ENCODE measurements around the gene PRAC1. TPM values are rescaled to one million over a fixed set of nuclear protein-coding genes. Genes with fewer than 3 reads are reported as not detected.

The PRAC1 gene
- total RNA-seq, 2 donors from 2014 or later = not detected

GRCh38 chr17:48759288-48759687, 37.0 kb upstream of the PRAC1 start:
- TF ChIP-seq, protein P1, sequence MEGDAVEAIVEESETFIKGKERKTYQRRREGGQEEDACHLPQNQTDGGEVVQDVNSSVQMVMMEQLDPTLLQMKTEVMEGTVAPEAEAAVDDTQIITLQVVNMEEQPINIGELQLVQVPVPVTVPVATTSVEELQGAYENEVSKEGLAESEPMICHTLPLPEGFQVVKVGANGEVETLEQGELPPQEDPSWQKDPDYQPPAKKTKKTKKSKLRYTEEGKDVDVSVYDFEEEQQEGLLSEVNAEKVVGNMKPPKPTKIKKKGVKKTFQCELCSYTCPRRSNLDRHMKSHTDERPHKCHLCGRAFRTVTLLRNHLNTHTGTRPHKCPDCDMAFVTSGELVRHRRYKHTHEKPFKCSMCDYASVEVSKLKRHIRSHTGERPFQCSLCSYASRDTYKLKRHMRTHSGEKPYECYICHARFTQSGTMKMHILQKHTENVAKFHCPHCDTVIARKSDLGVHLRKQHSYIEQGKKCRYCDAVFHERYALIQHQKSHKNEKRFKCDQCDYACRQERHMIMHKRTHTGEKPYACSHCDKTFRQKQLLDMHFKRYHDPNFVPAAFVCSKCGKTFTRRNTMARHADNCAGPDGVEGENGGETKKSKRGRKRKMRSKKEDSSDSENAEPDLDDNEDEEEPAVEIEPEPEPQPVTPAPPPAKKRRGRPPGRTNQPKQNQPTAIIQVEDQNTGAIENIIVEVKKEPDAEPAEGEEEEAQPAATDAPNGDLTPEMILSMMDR (conservative IDR thresholded peaks at IDR 0.05) = no peak
- peaks cover 100% of the 10 kb centered on the region for H3K27me3 ChIP-seq (ENCODE audit: control insufficient read depth, insufficient read depth, low read length, poor library complexity, severe bottlenecking)
- no peaks in the 10 kb centered on the region for H3K36me3 ChIP-seq (ENCODE audit: control insufficient read depth, insufficient read depth, low read length)
- H3K4me3 ChIP-seq (ENCODE audit: low read length) = no peak overlapping the region
- no peaks in the 10 kb centered on the region for H3K36me3 Mint-ChIP-seq (ENCODE audit: low read depth)
- no peak overlapping the region for H3K27ac ChIP-seq (ENCODE audit: low read depth, low read length)
- no peak for DNase-seq
- no peak overlapping the region for H3K27ac Mint-ChIP-seq
- peaks cover 99% of the 10 kb centered on the region for H3K27me3 Mint-ChIP-seq (ENCODE audit: insufficient read depth)
- H3K9me3 Mint-ChIP-seq = no peaks in the 10 kb centered on the region
- no peak overlapping the region for H3K9ac ChIP-seq (ENCODE audit: extremely low read depth, low read length, poor library complexity, severe bottlenecking)
- H3K4me1 Mint-ChIP-seq = peaks cover 2% of the 10 kb centered on the region
- H3K4me3 Mint-ChIP-seq = no peak overlapping the region
- no peaks in the 10 kb centered on the region for H3K4me1 ChIP-seq (ENCODE audit: control insufficient read depth, insufficient read depth, low read length)
- no peaks in the 10 kb centered on the region for H3K9me3 ChIP-seq (ENCODE audit: control insufficient read depth, low read length)

DNA sequence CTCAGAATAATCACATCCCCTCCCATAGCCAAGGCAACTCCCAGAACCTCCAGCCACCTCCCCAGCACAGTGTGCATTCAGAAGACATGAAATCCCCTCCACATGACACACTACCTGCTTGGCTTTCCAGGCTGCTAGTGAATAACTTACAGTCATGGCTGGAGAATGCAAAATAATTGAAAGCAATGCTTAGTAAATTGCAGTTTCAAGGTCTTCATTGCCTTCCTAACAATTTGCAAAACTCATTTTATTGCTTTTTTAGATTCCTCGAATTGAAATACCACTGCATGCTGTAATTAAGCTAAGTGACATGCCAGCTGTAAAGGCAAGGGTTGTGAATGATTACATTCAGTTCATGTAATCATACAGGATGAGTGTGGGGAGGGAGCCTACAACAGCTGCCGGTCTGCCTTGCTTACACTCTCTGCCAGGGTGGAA, 35.2 kb upstream of the PRAC1 start:
- H3K27ac ChIP-seq (ENCODE audit: low read depth, low read length) = no peak overlapping the region
- H3K4me3 ChIP-seq (ENCODE audit: low read length) = no peak overlapping the region
- H3K9ac ChIP-seq (ENCODE audit: extremely low read depth, low read length, poor library complexity, severe bottlenecking) = no peak overlapping the region
- Mint-ChIP-seq H3K9me3 (no peaks in the 10 kb centered on the region), H3K4me3 (no peak overlapping the region), H3K27me3 (ENCODE audit: insufficient read depth) (peaks cover 99% of the 10 kb centered on the region), H3K27ac (no peak overlapping the region), H3K4me1 (peaks cover 5% of the 10 kb centered on the region), H3K36me3 (ENCODE audit: low read depth) (no peaks in the 10 kb centered on the region)
- TF ChIP-seq, protein P1 (conservative IDR thresholded peaks at IDR 0.05) = no peak
- no peaks in the 10 kb centered on the region for H3K36me3 ChIP-seq (ENCODE audit: control insufficient read depth, insufficient read depth, low read length)
- H3K9me3 ChIP-seq (ENCODE audit: control insufficient read depth, low read length) = no peaks in the 10 kb centered on the region
- DNase-seq = no peak
- 72% methylated on average over 2 of the region's 2 CpGs; no CpG with 5 or more reads in 1 of the 2 experiments for WGBS, 2 experiments (ENCODE audit: insufficient coverage in 1 of 2, insufficient read length in 1 of 2)
- peaks cover 100% of the 10 kb centered on the region for H3K27me3 ChIP-seq (ENCODE audit: control insufficient read depth, insufficient read depth, low read length, poor library complexity, severe bottlenecking)
- H3K4me1 ChIP-seq (ENCODE audit: control insufficient read depth, insufficient read depth, low read length) = no peaks in the 10 kb centered on the region

- TF ChIP-seq, protein P1 (conservative IDR thresholded peaks at IDR 0.05) = no peak
Measured at GRCh38 chr17:48756830-48757251, 34.5 kb upstream of the PRAC1 start.

More at GRCh38 chr17:48756830-48757251, 34.5 kb upstream of the PRAC1 start:
- DNase-seq = no peak
- Mint-ChIP-seq H3K9me3 (no peaks in the 10 kb centered on the region), H3K27ac (no peak overlapping the region), H3K27me3 (ENCODE audit: insufficient read depth) (peaks cover 99% of the 10 kb centered on the region), H3K4me1 (peaks cover 5% of the 10 kb centered on the region), H3K36me3 (ENCODE audit: low read depth) (no peaks in the 10 kb centered on the region), H3K4me3 (no peak overlapping the region)
- Histone ChIP-seq H3K4me1 (ENCODE audit: control insufficient read depth, insufficient read depth, low read length) (no peaks in the 10 kb centered on the region), H3K4me3 (ENCODE audit: low read length) (no peak overlapping the region), H3K9ac (ENCODE audit: extremely low read depth, low read length, poor library complexity, severe bottlenecking) (no peak overlapping the region), H3K36me3 (ENCODE audit: control insufficient read depth, insufficient read depth, low read length) (no peaks in the 10 kb centered on the region), H3K27ac (ENCODE audit: low read depth, low read length) (no peak overlapping the region), H3K27me3 (ENCODE audit: control insufficient read depth, insufficient read depth, low read length, poor library complexity, severe bottlenecking) (peaks cover 100% of the 10 kb centered on the region), H3K9me3 (ENCODE audit: control insufficient read depth, low read length) (no peaks in the 10 kb centered on the region)
- WGBS, 2 experiments (ENCODE audit: insufficient coverage in 1 of 2, insufficient read length in 1 of 2) = 65 to 68% methylated on average over 3 of the region's 3 CpGs

All from endodermal cell (in vitro differentiated cells).